GM18868 (cell line): ENCODE data around the gene ZMYND12.

Experiments
- ATAC-seq: cut with Tn5 transposase; IDR thresholded peaks from one replicate; pipeline ENCODE4 v1.9.1; 2021; ENCODE audit warnings: mild to moderate bottlenecking, moderate library complexity; ENCODE audit not compliant: unreplicated experiment

The ZMYND12 gene

GRCh38 chr1:42399315-42400100, 56.3 kb downstream of the ZMYND12 start:
- no peak for ATAC-seq

GRCh38 chr1:42392967-42393848, 62.6 kb downstream of the ZMYND12 start:
- no peak for ATAC-seq

GRCh38 chr1:42392255-42392654, 63.6 kb downstream of the ZMYND12 start:
- ATAC-seq, result no peak

- ATAC-seq, result no peak
Measured at GRCh38 chr1:42386051-42386450, 69.8 kb downstream of the ZMYND12 start.

- no peak for ATAC-seq
Measured at GRCh38 chr1:42385283-42385682, 70.5 kb downstream of the ZMYND12 start.

GRCh38 chr1:42381280-42381673, 74.5 kb downstream of the ZMYND12 start:
- no peak for ATAC-seq

- peak; percentile 91 for ATAC-seq
Measured at GRCh38 chr1:42380586-42381279, 75.1 kb downstream of the ZMYND12 start, which contains the start of gene RIMKLA. Gene RIMKLA (plus strand): TSS chr1:42380792. CDS start chr1:42380935, 143 bp downstream.
